HCT116 (cell line): ENCODE results near the gene KSR1.

Source experiments
- CTCF ChIP-seq, 3 experiments: fragments of 200-600 bp in 1 of 3; sonication (generic) in 1 of 3; IDR thresholded peaks in 2 of 3; conservative IDR thresholded peaks in 1 of 3; 2 replicates each; pipeline ENCODE4 v1.5.1; 2012 to 2017; ENCODE audit warnings: low read depth in 2 of 3, low read length in 2 of 3, antibody characterized with exemption in 1 of 3, borderline replicate concordance in 1 of 3, control low read depth in 1 of 3, mild to moderate bottlenecking in 1 of 3, mixed read lengths in 1 of 3, mixed run types in 1 of 3, moderate library complexity in 1 of 3; ENCODE audit not compliant: insufficient read depth in 1 of 3
- MAX ChIP-seq: IDR thresholded peaks from 2 replicates; pipeline ENCODE4 v1.6.1; 2012
- POLR2AphosphoS5 ChIP-seq: IDR thresholded peaks from 2 replicates; pipeline ENCODE4 v1.6.1; 2011; ENCODE audit warnings: mild to moderate bottlenecking, low read depth, low read length, moderate library complexity
- SRF ChIP-seq: IDR thresholded peaks from 2 replicates; pipeline ENCODE4 v1.6.1; 2012; ENCODE audit warnings: low read depth
- YY1 ChIP-seq: IDR thresholded peaks from 2 replicates; pipeline ENCODE4 v1.6.1; 2011; ENCODE audit warnings: low read length, low read depth, moderate library complexity, mild to moderate bottlenecking; ENCODE audit not compliant: insufficient replicate concordance; ENCODE audit errors: extremely low read depth
- ZBTB33 ChIP-seq: IDR thresholded peaks from 2 replicates; pipeline ENCODE4 v1.6.1; 2011; ENCODE audit warnings: mild to moderate bottlenecking, low read length, moderate library complexity; ENCODE audit not compliant: insufficient replicate concordance; ENCODE audit errors: extremely low read depth

GRCh38 chr17:27620721-27621120 lies 164.5 kb downstream of the KSR1 start:
- TF ChIP-seq CTCF (IDR thresholded peaks at IDR 0.05 in 2 of 3, conservative IDR thresholded peaks at IDR 0.05 in 1 of 3; ENCODE audit: borderline replicate concordance in 1 of 3, insufficient read depth in 1 of 3, low read depth in 2 of 3, low read length in 2 of 3) = no peak
- no peak for TF ChIP-seq POLR2AphosphoS5
- no peak for TF ChIP-seq YY1
- no peak for TF ChIP-seq ZBTB33
- TF ChIP-seq MAX = no peak
- no peak for TF ChIP-seq SRF
